HCT116 (cell line): ENCODE data around the gene NDUFS5. TPM values are rescaled to one million over a fixed set of nuclear protein-coding genes. Genes with fewer than 3 reads are reported as not detected.

Experiments
- ATAC-seq: fragments of 200-7000 bp; cut with Tn5 transposase; 2 replicates; pipeline ENCODE4 v1.9.1; 2020; ENCODE audit warnings: mild to moderate bottlenecking, moderate library complexity
- BruUV-seq: library from RNA; stranded (reverse); fragments of 400-500 nt; replicated peaks from 2 replicates; lab custom pipeline; 2021; lab: Mats Ljungman, UMichigan
- CTCF ChIA-PET: fragments of 300-600 bp; sonication (Branson Sonifier 250); formaldehyde crosslinking; loops from one replicate; lab custom pipeline; 2021; ENCODE audit warnings: antibody characterized with exemption; lab: Charles Lee
- POLR2A ChIA-PET: fragments of 300-600, 350-600 bp; sonication (Branson Sonifier 250); formaldehyde crosslinking; loops from one replicate; lab custom pipeline; 2021; ENCODE audit warnings: antibody characterized with exemption; lab: Charles Lee
- RAD21 ChIA-PET, 2 experiments: fragments of 300-600 bp; sonication (Branson Sonifier 250); formaldehyde crosslinking; loops; one replicate each; lab custom pipeline; 2023; ENCODE audit warnings: low total read pairs in 2 of 2; ENCODE audit not compliant: uncharacterized antibody in 2 of 2, unreplicated experiment in 2 of 2, low non-redundant PET in 1 of 2; lab: Charles Lee
- DNase-seq: peaks from one replicate; pipeline ENCODE4 v3.0.0-alpha.2; 2010; ENCODE audit warnings: low read depth, low spot score
- H2AFZ ChIP-seq: fragments of 200-600 bp; shearing (Covaris generic), sonication (generic); 2 replicates; pipeline ENCODE4 v1.6.1; 2017; ENCODE audit warnings: low read depth, mixed run types, mixed read lengths, antibody characterized with exemption, low read length; ENCODE audit not compliant: poor library complexity, severe bottlenecking
- H3K27ac ChIP-seq: 2 replicates; pipeline ENCODE4 v1.5.1; 2012; ENCODE audit warnings: low read depth, low read length
- H3K27me3 ChIP-seq: fragments of 200-600 bp; sonication (generic); 2 replicates; pipeline ENCODE4 v1.6.1; 2016; ENCODE audit warnings: mixed run types, low read length, mixed read lengths; ENCODE audit not compliant: insufficient read depth
- H3K36me3 ChIP-seq, 2 experiments: fragments of 200-500 bp in 1 of 2; fragments of 200-600 bp in 1 of 2; sonication (Bioruptor generic) in 1 of 2; sonication (generic) in 1 of 2; 2 replicates each; pipeline versions ENCODE4 v1.5.1 to v1.6.1; 2014 to 2016; ENCODE audit warnings: low read length in 2 of 2, inconsistent platforms in 1 of 2, mixed read lengths in 1 of 2, mixed run types in 1 of 2; ENCODE audit not compliant: insufficient read depth in 2 of 2, control insufficient read depth in 1 of 2
- H3K4me1 ChIP-seq, 2 experiments: fragments of 200-600 bp in 1 of 2; sonication (generic) in 1 of 2; 2 replicates each; pipeline versions ENCODE4 v1.5.1 to v1.6.1; 2012 to 2017; ENCODE audit warnings: low read length in 2 of 2, inconsistent platforms in 1 of 2, mild to moderate bottlenecking in 1 of 2, mixed read lengths in 1 of 2, mixed run types in 1 of 2, moderate library complexity in 1 of 2; ENCODE audit not compliant: insufficient read depth in 2 of 2, control insufficient read depth in 1 of 2
- H3K4me2 ChIP-seq: fragments of 200-600 bp; sonication (generic); 2 replicates; pipeline ENCODE4 v1.6.1; 2017; ENCODE audit warnings: mixed run types, low read length, mixed read lengths
- H3K4me3 ChIP-seq, 2 experiments: fragments of 200-600 bp in 1 of 2; sonication (generic) in 1 of 2; replicated peaks in 1 of 2; 2 replicates each; pipeline ENCODE4 v1.5.1; 2011 to 2016; ENCODE audit warnings: low read length in 2 of 2, control low read depth in 1 of 2, low read depth in 1 of 2, mild to moderate bottlenecking in 1 of 2, mixed read lengths in 1 of 2, mixed run types in 1 of 2
- H3K79me2 ChIP-seq: fragments of 200-600 bp; sonication (generic); 2 replicates; pipeline ENCODE4 v1.6.1; 2017; ENCODE audit warnings: mild to moderate bottlenecking, mixed run types, low read length, moderate library complexity, mixed read lengths; ENCODE audit not compliant: insufficient read depth
- H3K9ac ChIP-seq: fragments of 200-600 bp; sonication (generic); 2 replicates; pipeline ENCODE4 v1.6.1; 2016; ENCODE audit warnings: low read length, mixed read lengths
- H3K9me2 ChIP-seq: fragments of 200-600 bp; sonication (generic), shearing (Covaris generic); 2 replicates; pipeline ENCODE4 v1.6.1; 2017; ENCODE audit warnings: mixed run types, mild to moderate bottlenecking, moderate library complexity; ENCODE audit not compliant: insufficient read depth
- H3K9me3 ChIP-seq, 2 experiments: fragments of 200-500 bp in 1 of 2; fragments of 200-600 bp in 1 of 2; sonication (Bioruptor generic) in 1 of 2; sonication (generic) in 1 of 2; 2 replicates each; pipeline ENCODE4 v1.6.1; 2014 to 2017; ENCODE audit warnings: low read length in 2 of 2, mixed read lengths in 2 of 2, inconsistent platforms in 1 of 2, low read depth in 1 of 2, mild to moderate bottlenecking in 1 of 2, mixed run types in 1 of 2, moderate library complexity in 1 of 2; ENCODE audit not compliant: control insufficient read depth in 1 of 2, insufficient read depth in 1 of 2
- H4K20me1 ChIP-seq: fragments of 200-600 bp; sonication (generic), shearing (Covaris generic); 2 replicates; pipeline ENCODE4 v1.6.1; 2017; ENCODE audit warnings: mixed run types, mild to moderate bottlenecking, moderate library complexity; ENCODE audit not compliant: insufficient read depth
- CBX3 ChIP-seq: IDR thresholded peaks from 2 replicates; pipeline ENCODE4 v1.6.1; 2012; ENCODE audit warnings: low read depth
- CEBPB ChIP-seq: IDR thresholded peaks from 2 replicates; pipeline ENCODE4 v1.6.1; 2012; ENCODE audit warnings: low read depth
- EGR1 ChIP-seq: IDR thresholded peaks from 2 replicates; pipeline ENCODE4 v1.6.1; 2012; ENCODE audit warnings: low read depth
- ELF1 ChIP-seq: IDR thresholded peaks from 2 replicates; pipeline ENCODE4 v1.6.1; 2012; ENCODE audit warnings: low read depth, borderline replicate concordance
- EZH2 ChIP-seq: fragments of 200-600 bp; sonication (generic); IDR thresholded peaks from 2 replicates; pipeline ENCODE4 v1.6.1; 2017; ENCODE audit warnings: antibody characterized with exemption, mixed run types
- EZH2phosphoT487 ChIP-seq: fragments of 200-600 bp; IDR thresholded peaks from 2 replicates; pipeline ENCODE4 v1.6.1; 2018; ENCODE audit warnings: antibody characterized with exemption, borderline replicate concordance
- FOSL1 ChIP-seq: IDR thresholded peaks from 2 replicates; pipeline ENCODE4 v1.6.1; 2012; ENCODE audit warnings: low read depth
- POLR2A ChIP-seq: IDR thresholded peaks from 2 replicates; pipeline ENCODE4 v1.7.0; 2011; ENCODE audit warnings: borderline replicate concordance; ENCODE audit not compliant: insufficient read depth, insufficient read length; ENCODE audit errors: extremely low read depth
- SIN3A ChIP-seq: IDR thresholded peaks from 2 replicates; pipeline ENCODE4 v1.6.1; 2012; ENCODE audit warnings: low read depth
- SP1 ChIP-seq: IDR thresholded peaks from 2 replicates; pipeline ENCODE4 v1.6.1; 2012; ENCODE audit warnings: low read depth
- SRF ChIP-seq: IDR thresholded peaks from 2 replicates; pipeline ENCODE4 v1.6.1; 2012; ENCODE audit warnings: low read depth
- TCF7L2 ChIP-seq: IDR thresholded peaks from 2 replicates; pipeline ENCODE4 v1.7.0; 2011; ENCODE audit warnings: borderline replicate concordance, inconsistent platforms; ENCODE audit not compliant: insufficient read depth, insufficient read length; ENCODE audit errors: extremely low read depth
- YY1 ChIP-seq: IDR thresholded peaks from 2 replicates; pipeline ENCODE4 v1.6.1; 2011; ENCODE audit warnings: low read length, low read depth, moderate library complexity, mild to moderate bottlenecking; ENCODE audit not compliant: insufficient replicate concordance; ENCODE audit errors: extremely low read depth
- ZFX ChIP-seq: fragments of 450-650 bp; IDR thresholded peaks from 2 replicates; pipeline ENCODE4 v1.6.1; 2017
- ZNF274 ChIP-seq: fragments of 200-500 bp; sonication (Bioruptor generic); IDR thresholded peaks from 2 replicates; pipeline ENCODE4 v1.6.1; 2014; ENCODE audit warnings: mild to moderate bottlenecking, low read depth, low read length, inconsistent platforms
- intact Hi-C: fragments of 100-400 bp; cut with micrococcal nuclease; formaldehyde crosslinking; loops from 2 replicates; pipeline ENCODE4 v1.10.0; 2022
- total RNA-seq: library from RNA; stranded (reverse); gene quantifications from one replicate; pipeline ENCODE4 v1.2.1, GENCODE V29; 2021; ENCODE audit not compliant: unreplicated experiment
- TF ChIP-seq, protein P1 (sequence below): IDR thresholded peaks from 2 replicates; pipeline ENCODE4 v1.6.1; 2012
- TF ChIP-seq, protein P2 (sequence below): IDR thresholded peaks from 2 replicates; pipeline ENCODE4 v1.6.1; 2012; ENCODE audit warnings: low read depth
- TF ChIP-seq, protein P3 (sequence below): IDR thresholded peaks from 2 replicates; pipeline ENCODE4 v1.6.1; 2011; ENCODE audit warnings: mild to moderate bottlenecking, low read length, moderate library complexity; ENCODE audit not compliant: insufficient replicate concordance; ENCODE audit errors: extremely low read depth

Gene NDUFS5
- total RNA-seq, 1 experiment from 2014 or later = 263 TPM

DNA sequence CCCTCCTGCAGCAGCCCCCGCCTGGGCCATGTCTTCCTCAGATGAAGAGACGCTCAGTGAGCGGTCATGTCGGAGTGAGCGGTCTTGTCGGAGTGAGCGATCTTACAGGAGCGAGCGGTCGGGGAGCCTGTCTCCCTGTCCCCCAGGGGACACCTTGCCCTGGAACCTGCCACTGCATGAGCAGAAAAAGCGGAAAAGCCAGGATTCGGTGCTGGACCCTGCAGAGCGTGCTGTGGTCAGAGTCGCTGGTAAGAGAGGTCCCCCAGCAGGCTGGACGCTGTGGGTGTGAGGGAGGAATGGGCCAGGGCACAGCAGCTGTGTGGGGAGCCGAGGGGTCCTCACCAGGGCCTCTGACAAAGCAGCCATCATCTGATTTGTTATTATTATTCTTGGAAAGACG, 58.0 kb downstream of the NDUFS5 start:
- Histone ChIP-seq H3K9ac (no peak overlapping the region), H3K4me3 (no peak overlapping the region), H3K9me3 (no peaks in the 10 kb centered on the region), H3K4me2 (no peak overlapping the region), H3K79me2 (no peaks in the 10 kb centered on the region), H3K4me1 (peaks cover 0 to 15% of the 10 kb centered on the region in 2 experiments; a peak in 3 of 4 replicates), H2AFZ (no peak overlapping the region), H4K20me1 (no peaks in the 10 kb centered on the region), H3K9me2 (no peaks in the 10 kb centered on the region), H3K27ac (no peak overlapping the region), H3K36me3 (no peaks in the 10 kb centered on the region), H3K27me3 (peaks cover 5% of the 10 kb centered on the region; the same call in 1 of the 2 replicates)
- no peak for ATAC-seq
- RAD21 ChIA-PET = no interaction called here
- TF ChIP-seq, protein P1, sequence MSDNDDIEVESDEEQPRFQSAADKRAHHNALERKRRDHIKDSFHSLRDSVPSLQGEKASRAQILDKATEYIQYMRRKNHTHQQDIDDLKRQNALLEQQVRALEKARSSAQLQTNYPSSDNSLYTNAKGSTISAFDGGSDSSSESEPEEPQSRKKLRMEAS = no peak
- TF ChIP-seq SRF = no peak
- TF ChIP-seq, protein P2, sequence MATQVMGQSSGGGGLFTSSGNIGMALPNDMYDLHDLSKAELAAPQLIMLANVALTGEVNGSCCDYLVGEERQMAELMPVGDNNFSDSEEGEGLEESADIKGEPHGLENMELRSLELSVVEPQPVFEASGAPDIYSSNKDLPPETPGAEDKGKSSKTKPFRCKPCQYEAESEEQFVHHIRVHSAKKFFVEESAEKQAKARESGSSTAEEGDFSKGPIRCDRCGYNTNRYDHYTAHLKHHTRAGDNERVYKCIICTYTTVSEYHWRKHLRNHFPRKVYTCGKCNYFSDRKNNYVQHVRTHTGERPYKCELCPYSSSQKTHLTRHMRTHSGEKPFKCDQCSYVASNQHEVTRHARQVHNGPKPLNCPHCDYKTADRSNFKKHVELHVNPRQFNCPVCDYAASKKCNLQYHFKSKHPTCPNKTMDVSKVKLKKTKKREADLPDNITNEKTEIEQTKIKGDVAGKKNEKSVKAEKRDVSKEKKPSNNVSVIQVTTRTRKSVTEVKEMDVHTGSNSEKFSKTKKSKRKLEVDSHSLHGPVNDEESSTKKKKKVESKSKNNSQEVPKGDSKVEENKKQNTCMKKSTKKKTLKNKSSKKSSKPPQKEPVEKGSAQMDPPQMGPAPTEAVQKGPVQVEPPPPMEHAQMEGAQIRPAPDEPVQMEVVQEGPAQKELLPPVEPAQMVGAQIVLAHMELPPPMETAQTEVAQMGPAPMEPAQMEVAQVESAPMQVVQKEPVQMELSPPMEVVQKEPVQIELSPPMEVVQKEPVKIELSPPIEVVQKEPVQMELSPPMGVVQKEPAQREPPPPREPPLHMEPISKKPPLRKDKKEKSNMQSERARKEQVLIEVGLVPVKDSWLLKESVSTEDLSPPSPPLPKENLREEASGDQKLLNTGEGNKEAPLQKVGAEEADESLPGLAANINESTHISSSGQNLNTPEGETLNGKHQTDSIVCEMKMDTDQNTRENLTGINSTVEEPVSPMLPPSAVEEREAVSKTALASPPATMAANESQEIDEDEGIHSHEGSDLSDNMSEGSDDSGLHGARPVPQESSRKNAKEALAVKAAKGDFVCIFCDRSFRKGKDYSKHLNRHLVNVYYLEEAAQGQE = no peak
- TF ChIP-seq EZH2 = no peak
- no peak for TF ChIP-seq ELF1
- TF ChIP-seq CEBPB = no peak
- TF ChIP-seq ZNF274 = no peak
- TF ChIP-seq, protein P3, sequence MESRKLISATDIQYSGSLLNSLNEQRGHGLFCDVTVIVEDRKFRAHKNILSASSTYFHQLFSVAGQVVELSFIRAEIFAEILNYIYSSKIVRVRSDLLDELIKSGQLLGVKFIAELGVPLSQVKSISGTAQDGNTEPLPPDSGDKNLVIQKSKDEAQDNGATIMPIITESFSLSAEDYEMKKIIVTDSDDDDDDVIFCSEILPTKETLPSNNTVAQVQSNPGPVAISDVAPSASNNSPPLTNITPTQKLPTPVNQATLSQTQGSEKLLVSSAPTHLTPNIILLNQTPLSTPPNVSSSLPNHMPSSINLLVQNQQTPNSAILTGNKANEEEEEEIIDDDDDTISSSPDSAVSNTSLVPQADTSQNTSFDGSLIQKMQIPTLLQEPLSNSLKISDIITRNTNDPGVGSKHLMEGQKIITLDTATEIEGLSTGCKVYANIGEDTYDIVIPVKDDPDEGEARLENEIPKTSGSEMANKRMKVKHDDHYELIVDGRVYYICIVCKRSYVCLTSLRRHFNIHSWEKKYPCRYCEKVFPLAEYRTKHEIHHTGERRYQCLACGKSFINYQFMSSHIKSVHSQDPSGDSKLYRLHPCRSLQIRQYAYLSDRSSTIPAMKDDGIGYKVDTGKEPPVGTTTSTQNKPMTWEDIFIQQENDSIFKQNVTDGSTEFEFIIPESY = no peak
- no peak for TF ChIP-seq TCF7L2
- TF ChIP-seq EZH2phosphoT487 = no peak
- TF ChIP-seq POLR2A = no peak
- no peak for TF ChIP-seq CBX3
- TF ChIP-seq EGR1 = no peak
- TF ChIP-seq SP1 = no peak
- no peak for TF ChIP-seq FOSL1
- no peak for TF ChIP-seq SIN3A
- TF ChIP-seq YY1 = no peak
- no peak for TF ChIP-seq ZFX
- intact Hi-C loops = no loop called here
- CTCF ChIA-PET = no interaction called here
- DNase-seq = no peak
- POLR2A ChIA-PET = no interaction called here
- no TSS peak for BruUV-seq
